SK-MEL-5 (cell line): Measurements from ENCODE around the gene ZNF787. TPM values are rescaled to one million over a fixed set of nuclear protein-coding genes. Genes with fewer than 3 reads are reported as not detected.
A peak's percentile ranks its signal among the peaks of the same experiment; 100 is the strongest.

Source experiments
- DNase-seq: peaks from one replicate; pipeline ENCODE4 v3.0.0-alpha.2; 2016; ENCODE audit warnings: low read depth, low spot score
- in situ Hi-C: cut with HindIII; loops from 2 replicates; pipeline ENCODE4 v1.10.0; 2016; ENCODE audit warnings: low sequenced_read_pairs, high pct_unique_total_duplicates, low pct_unique_long_range_greater_than_20kb
- total RNA-seq: library from RNA; depleted of rRNA; stranded (reverse); fragments of >200 nt; shearing (Covaris generic); gene quantifications from 2 replicates; pipeline ENCODE4 v1.2.3, GENCODE V29; 2014

Gene ZNF787
- total RNA-seq, 1 experiment from 2014 or later = 30.4 TPM

- in situ Hi-C loops = no loop called here
- no peak for DNase-seq
Observed at GRCh38 chr19:56130006-56130405, 8.9 kb upstream of the ZNF787 start.

- no peak for DNase-seq
- in situ Hi-C loops = no loop called here
Observed at GRCh38 chr19:56126983-56127780, 6.1 kb upstream of the ZNF787 start.

GRCh38 chr19:56125806-56126590, 4.9 kb upstream of the ZNF787 start:
- DNase-seq = no peak
- in situ Hi-C loops = no loop called here

- in situ Hi-C loops = no loop called here
- DNase-seq = no peak
Observed at GRCh38 chr19:56124578-56124977, 3.5 kb upstream of the ZNF787 start.

GRCh38 chr19:56123266-56123891, 2.3 kb upstream of the ZNF787 start:
- in situ Hi-C loops = no loop called here
- no peak for DNase-seq

GRCh38 chr19:56120371-56121179, 520 bp downstream of the ZNF787 start:
- in situ Hi-C loops = no loop called here

GRCh38 chr19:56120002-56120370, 1.1 kb downstream of the ZNF787 start:
- in situ Hi-C loops = no loop called here
- DNase-seq = no peak

More at GRCh38 chr19:56120371-56121179, 520 bp downstream of the ZNF787 start:
- DNase-seq = peak; percentile 86

- in situ Hi-C loops = no loop called here
- peak; percentile 12 for DNase-seq
Observed at GRCh38 chr19:56119582-56119978, 1.5 kb downstream of the ZNF787 start.

GRCh38 chr19:56118666-56119581, 2.2 kb downstream of the ZNF787 start:
- no peak for DNase-seq
- in situ Hi-C loops = no loop called here

- DNase-seq = no peak
- in situ Hi-C loops = no loop called here
Observed at GRCh38 chr19:56117889-56118288, 3.2 kb downstream of the ZNF787 start.

- DNase-seq = no peak
- in situ Hi-C loops = no loop called here
Observed at GRCh38 chr19:56117376-56117884, 3.7 kb downstream of the ZNF787 start.

- in situ Hi-C loops = no loop called here
Observed at GRCh38 chr19:56116606-56117005, 4.5 kb downstream of the ZNF787 start.

GRCh38 chr19:56115490-56115889, 5.6 kb downstream of the ZNF787 start:
- in situ Hi-C loops = no loop called here
- DNase-seq = no peak

More at GRCh38 chr19:56116606-56117005, 4.5 kb downstream of the ZNF787 start:
- DNase-seq = no peak

GRCh38 chr19:56114778-56115110, 6.4 kb downstream of the ZNF787 start:
- DNase-seq = no peak
- in situ Hi-C loops = no loop called here

- DNase-seq = no peak
- in situ Hi-C loops = no loop called here
Observed at GRCh38 chr19:56114051-56114777, 6.9 kb downstream of the ZNF787 start.

- in situ Hi-C loops = no loop called here
- no peak for DNase-seq
Observed at GRCh38 chr19:56113074-56113632, 7.9 kb downstream of the ZNF787 start.
